Measurements from ENCODE around the gene CBR4. TPM values are rescaled to one million over a fixed set of nuclear protein-coding genes. Genes with fewer than 3 reads are reported as not detected.

Gene CBR4
- 6.7 TPM for total RNA-seq

- peak; percentile 99 to 100 (median 100) for DNase-seq (ENCODE audit: low read depth in 2 of 3, low spot score in 2 of 3)
These were observed at the start of gene CBR4 for GRCh38 chr4:169010125-169011023. TSS of gene CBR4 (minus strand) at chr4:169010255. CDS start at chr4:169010089, 166 bp downstream.

DNA sequence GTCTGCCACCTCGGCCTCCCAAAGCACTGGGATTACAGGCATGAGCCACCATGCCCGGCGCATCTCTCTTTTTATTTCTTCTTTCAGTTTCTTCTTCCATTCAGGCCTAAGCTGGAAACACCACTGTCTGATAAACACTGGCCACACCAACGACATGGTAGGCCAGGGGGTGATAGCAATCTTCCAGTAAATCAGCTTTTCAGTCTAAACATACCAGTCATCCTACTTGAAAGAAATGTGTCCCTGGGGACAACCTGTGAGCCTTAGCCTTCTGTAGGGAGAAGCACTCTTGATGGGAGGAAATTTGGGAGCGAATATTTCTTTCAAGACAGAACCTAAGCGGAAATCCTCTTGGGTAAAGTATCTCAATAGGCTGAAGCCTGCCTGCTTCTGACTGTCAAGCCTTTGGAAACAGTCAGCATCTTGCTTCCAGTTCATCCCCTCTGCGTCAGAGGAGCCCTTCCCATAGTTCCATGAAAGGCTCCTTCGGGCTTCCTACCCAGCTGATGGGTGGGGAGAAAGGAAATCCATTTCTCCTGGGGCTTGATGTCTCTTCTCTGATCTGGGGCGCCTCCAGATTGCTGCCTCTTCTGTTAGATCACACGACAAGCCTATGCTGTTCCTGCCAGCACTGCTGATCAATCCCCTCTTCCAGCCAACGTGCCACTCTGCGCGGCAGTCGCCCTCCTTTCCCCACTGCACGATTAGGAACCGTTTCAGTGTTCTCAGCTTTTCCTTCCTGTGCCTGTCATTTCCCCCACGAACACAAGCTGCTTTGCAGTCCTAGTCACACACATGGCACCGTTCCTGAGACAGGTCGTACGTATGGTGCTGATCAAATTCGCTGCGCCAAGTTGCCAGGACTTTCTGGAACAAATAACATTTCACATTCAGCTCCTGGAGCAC, 49.5 kb upstream of the CBR4 start:
- peak in 1 of 3 donors; percentile 9 for DNase-seq (ENCODE audit: low read depth in 2 of 3, low spot score in 2 of 3)

GRCh38 chr4:169058312-169058711, 48.3 kb upstream of the CBR4 start:
- DNase-seq (ENCODE audit: low read depth in 2 of 3, low spot score in 2 of 3), result no peak

DNA sequence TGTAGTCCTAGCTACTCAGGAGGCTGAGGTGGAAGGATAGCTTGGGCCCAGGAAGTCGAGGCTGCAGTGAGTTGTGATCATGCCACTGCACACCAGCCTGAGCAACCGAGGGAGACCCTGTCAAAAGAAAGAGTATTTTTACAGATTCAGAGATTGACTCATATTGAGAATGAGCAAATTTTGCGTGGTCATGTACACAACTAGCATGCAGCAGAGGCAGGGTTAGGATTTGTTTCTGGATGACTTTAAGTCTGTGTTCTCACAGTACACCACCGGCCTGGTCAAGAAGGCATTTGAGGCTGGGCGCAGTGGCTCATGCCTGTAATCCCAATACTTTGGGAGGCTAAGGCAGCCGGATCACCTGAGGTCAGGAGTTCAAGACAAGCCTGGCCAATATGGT, 44.8 kb upstream of the CBR4 start:
- DNase-seq (ENCODE audit: low read depth in 2 of 3, low spot score in 2 of 3), result no peak

GRCh38 chr4:169052594-169052945, 42.5 kb upstream of the CBR4 start:
- DNase-seq (ENCODE audit: low read depth in 2 of 3, low spot score in 2 of 3), result no peak

- DNase-seq (ENCODE audit: low read depth in 2 of 3, low spot score in 2 of 3), result no peak
These were observed 41.9 kb upstream of the CBR4 start for GRCh38 chr4:169051761-169052593.

DNA sequence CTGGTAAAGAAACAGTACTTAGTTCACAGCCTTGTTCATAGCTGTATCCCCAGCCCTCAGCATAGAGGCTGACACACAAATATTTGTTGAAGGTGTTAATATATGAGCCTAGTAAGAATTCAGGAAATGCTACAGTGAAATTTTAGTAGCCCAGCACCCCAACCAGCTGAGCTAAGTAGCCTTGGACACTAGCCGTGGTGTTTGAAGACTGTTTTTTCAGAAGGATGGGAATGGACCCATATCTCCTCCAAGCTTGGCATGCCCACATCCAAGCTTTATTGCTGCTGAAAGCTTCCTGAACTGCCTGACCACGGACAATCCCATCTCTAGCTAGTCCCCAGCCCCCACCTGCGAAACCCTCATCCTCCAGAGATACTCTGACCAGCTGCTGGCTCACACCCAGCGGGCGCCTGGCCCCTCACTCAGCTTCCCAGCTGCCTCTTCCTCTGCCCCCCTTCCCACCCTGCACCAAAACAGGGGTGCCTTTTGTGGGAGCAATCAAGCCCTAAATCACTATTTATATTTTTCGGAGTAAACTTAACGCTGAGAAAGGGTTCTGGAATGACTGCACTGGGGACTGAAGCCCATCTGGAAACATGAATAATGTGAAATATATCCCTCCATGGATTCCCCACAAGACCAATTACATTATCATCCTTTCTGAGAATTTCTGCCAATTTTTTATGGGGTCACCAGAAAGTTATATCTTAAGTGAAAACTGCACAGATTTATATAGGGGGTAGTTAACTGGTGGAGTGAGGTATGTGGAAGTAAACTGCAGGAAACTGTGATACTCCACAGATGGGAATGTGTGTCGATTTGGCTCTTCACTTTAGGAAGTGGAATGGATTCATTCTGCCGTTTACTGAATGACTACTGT, 41.1 kb upstream of the CBR4 start:
- DNase-seq (ENCODE audit: low read depth in 2 of 3, low spot score in 2 of 3), result no peak

DNA sequence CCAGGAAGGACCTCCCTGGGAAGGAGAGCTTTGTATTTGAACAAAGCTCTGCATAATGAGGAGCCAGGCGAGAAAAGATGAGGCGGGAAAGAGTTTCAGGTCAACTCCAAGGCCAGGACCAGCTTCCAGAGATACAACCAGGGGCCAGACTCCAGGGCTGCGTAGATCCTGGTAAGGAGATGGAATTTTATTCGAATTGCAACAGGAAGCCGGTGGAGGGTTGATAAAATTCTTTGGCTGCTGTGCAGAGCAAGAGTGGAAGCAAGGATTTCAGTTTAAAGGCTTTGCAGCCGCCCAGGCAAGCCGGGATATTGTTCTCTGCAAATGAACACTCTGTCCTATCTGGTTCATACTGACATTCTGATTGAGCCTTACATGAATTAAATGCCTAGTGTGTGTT, 40.2 kb upstream of the CBR4 start:
- DNase-seq (ENCODE audit: low read depth in 2 of 3, low spot score in 2 of 3), result no peak

DNA sequence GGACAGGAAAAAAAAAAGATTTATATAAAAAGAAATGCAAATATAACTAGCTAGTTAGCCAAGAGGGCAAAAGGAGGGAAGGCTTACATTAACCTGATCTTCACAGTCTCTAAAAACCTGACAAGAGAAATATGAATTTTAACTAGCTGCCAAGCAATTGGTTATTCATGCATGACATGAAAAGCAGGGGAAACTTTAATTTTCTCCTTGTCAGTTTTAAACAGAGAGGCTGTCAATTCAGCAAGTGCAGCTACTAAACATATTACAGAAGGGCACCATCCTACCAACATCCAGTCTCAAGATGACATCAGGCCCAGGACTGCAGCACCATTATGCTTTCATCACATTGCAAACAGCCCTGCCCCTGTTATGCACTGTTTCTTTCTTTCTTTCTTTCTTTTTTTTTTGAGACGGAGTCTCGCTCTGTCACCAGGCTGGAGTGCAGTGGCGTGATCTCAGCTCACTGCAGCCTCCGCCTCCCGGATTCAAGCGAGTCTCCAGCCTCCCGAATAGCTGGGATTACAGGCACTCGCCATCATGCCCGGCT, 38.9 kb upstream of the CBR4 start:
- no peak for DNase-seq (ENCODE audit: low read depth in 2 of 3, low spot score in 2 of 3)

DNA sequence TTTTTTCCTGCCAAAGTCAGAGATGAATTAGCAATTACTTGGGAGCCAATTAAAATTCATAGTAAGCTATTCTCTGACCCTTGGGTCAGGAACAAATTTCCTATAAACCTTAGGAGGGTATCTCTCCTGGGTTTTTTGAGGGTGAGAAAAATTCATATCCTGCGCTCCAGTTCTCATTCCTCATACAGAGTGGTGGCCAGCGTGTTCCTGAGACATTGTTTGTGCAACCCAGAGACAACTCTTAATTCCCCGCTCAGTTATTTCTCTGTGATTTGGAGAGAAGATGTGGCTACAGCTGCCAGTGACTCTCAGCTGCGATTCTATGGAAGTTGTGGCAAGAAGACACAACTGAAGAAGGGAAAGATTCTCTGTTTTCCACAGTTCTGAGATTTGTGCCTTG, 37.9 kb upstream of the CBR4 start:
- DNase-seq (ENCODE audit: low read depth in 2 of 3, low spot score in 2 of 3), result no peak

GRCh38 chr4:169045862-169046584, 36.0 kb upstream of the CBR4 start:
- no peak for DNase-seq (ENCODE audit: low read depth in 2 of 3, low spot score in 2 of 3)

DNA sequence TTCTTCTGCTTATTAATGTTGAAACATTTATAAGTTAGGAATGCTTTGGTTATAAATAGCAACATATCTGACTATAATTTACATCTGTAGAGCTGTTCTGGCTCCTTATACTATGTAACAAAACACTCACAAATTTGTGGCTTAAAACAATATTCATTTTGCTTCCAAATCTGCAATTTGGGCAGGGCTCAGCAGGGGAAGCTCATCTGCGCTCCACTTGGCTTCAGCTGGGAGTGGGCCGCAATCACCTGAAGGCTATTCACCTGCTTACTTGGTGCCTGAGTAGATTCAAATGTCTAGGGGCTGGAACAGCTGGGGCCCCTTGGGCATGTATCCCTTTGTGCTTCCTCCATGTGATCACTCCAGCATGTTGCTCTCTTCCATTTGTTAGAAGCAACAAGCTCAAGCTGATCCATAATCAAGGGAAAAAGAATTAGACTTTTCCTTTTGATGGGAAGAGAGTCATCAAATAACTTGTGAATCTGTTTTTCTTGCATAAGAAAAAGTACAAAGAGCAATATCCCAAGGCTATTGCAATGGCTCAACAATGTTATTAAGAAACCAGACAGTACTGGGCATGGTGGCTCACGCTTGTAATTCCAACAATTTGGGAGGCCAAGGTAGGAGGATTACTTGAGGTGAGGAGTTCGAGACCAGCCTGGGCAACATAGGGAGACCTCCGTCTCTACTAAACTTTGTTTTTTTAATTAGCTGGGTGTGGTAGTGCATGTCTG, 34.8 kb upstream of the CBR4 start:
- no peak for DNase-seq (ENCODE audit: low read depth in 2 of 3, low spot score in 2 of 3)

GRCh38 chr4:169042608-169043007, 32.6 kb upstream of the CBR4 start:
- DNase-seq (ENCODE audit: low read depth in 2 of 3, low spot score in 2 of 3), result no peak

DNA sequence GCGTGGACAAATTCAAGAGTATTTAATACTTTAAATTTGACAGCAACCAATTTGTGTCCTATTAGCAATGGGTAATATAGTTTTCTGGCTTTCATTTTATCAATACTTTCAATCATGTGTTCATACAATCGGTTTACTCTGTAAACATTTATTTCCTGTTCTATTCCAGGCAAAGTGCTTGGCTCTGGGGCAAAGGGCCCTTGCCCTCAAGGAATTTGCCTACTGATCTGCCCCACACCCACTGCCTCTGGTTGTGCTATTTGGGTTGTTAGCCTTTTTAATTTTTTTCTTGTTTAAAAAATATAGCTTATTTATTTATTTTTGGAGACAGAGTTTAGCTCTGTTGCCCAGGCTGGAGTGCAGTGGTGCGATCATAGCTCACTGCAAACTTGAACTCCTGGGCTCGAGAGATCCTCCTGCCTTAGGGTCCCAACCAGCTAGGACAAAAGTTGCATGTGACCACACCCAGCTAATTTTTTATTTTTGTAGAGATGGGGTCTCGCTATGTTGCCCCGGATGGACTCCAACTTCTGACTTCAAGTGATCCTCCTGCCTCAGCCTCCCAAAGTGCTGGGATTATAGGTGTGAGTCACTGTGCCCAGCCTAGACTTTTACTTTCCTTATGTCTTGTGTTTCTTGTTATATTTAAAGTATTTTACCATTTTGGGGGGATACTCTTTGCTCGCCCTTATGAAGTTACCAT, 30.7 kb upstream of the CBR4 start:
- no peak for DNase-seq (ENCODE audit: low read depth in 2 of 3, low spot score in 2 of 3)

DNA sequence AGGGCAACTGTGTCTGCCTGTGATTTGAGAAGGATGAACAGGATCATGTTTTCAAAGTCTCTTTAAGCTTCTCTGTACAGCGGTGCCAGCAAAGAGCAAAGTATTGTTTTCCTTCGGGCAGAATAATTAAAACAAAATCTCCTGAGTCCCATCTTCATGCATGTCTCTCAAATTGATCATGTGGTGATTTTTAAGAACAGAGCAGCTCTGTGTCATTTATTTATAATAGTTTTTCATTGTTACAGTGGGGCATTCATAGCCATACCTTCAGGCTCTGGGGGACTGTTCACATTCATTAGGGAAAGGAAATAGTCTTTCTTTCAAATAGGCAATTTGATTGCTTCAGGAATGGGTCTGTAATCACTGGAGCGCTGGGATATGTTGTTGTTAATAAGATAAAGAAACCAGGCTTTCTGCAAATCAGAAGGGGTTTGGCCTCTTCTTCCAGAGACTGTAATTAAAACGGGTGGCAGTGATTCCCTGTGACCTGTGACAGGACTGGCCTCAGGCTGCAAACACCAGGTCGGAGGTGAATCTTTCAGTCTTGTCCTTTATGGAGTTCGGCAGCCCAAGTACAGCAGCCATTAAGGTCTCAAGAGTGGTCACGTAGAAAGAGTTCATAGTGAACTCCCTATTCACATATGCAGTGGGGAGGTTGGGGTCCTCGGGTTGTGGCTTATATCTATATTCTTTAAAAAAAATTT, 29.3 kb upstream of the CBR4 start:
- DNase-seq (ENCODE audit: low read depth in 2 of 3, low spot score in 2 of 3), result no peak

- no peak for DNase-seq (ENCODE audit: low read depth in 2 of 3, low spot score in 2 of 3)
These were observed 27.5 kb upstream of the CBR4 start for GRCh38 chr4:169037506-169037905.

Measured in hematopoietic multipotent progenitor cell (in vitro differentiated cells).